Astrocyte (in vitro differentiated cells and primary cell): ENCODE results near the gene LHPP.

ENCODE experiments used
- CTCF ChIP-seq: IDR thresholded peaks from 2 replicates; pipeline ENCODE4 v1.5.1; 2011; ENCODE audit warnings: low read depth, mild to moderate bottlenecking, inconsistent platforms, low read length, moderate library complexity; ENCODE audit not compliant: insufficient read depth
- EZH2 ChIP-seq: IDR thresholded peaks from 2 replicates; pipeline ENCODE4 v1.6.1; 2012; ENCODE audit warnings: mild to moderate bottlenecking, low read length, inconsistent platforms; ENCODE audit not compliant: insufficient read depth

GRCh38 chr10:124594240-124594639, 132.6 kb downstream of the LHPP start:
- TF ChIP-seq CTCF (no peak), EZH2 (no peak)
